Astrocyte (in vitro differentiated cells and primary cell): Measurements from ENCODE around the gene BUB1. TPM values are rescaled to one million over a fixed set of nuclear protein-coding genes. Genes with fewer than 3 reads are reported as not detected.

ENCODE experiments used
- DNase-seq: peaks from one replicate; pipeline ENCODE4 v3.0.0-alpha.2; 2010; ENCODE audit warnings: low read depth
- FAIRE-seq: peaks from 2 replicates; lab custom pipeline; 2011; peaks lifted over from hg19 to GRCh38; lab: Jason Lieb, UNC
- H2AFZ ChIP-seq: 2 replicates; pipeline ENCODE4 v1.6.0; 2012; ENCODE audit warnings: low read depth, low read length, inconsistent platforms
- H3K27ac ChIP-seq: 2 replicates; pipeline ENCODE4 v1.5.1; 2011; ENCODE audit warnings: low read depth, low read length, inconsistent platforms
- H3K27me3 ChIP-seq: 2 replicates; pipeline ENCODE4 v1.6.0; 2011; ENCODE audit warnings: low read length, inconsistent platforms; ENCODE audit not compliant: insufficient read depth
- H3K36me3 ChIP-seq: 2 replicates; pipeline ENCODE4 v1.5.1; 2011; ENCODE audit warnings: low read length, inconsistent platforms; ENCODE audit not compliant: insufficient read depth
- H3K4me1 ChIP-seq: 2 replicates; pipeline ENCODE4 v1.5.1; 2011; ENCODE audit warnings: low read length, inconsistent platforms; ENCODE audit not compliant: insufficient read depth
- H3K4me2 ChIP-seq: 2 replicates; pipeline ENCODE4 v1.6.0; 2012; ENCODE audit warnings: low read length, inconsistent platforms
- H3K4me3 ChIP-seq: 2 replicates; pipeline ENCODE4 v1.5.1; 2011; ENCODE audit warnings: low read depth, mild to moderate bottlenecking, low read length, inconsistent platforms; ENCODE audit not compliant: insufficient read depth
- H3K79me2 ChIP-seq: 2 replicates; pipeline ENCODE4 v1.6.0; 2012; ENCODE audit warnings: mild to moderate bottlenecking, low read length, inconsistent platforms; ENCODE audit not compliant: insufficient read depth
- H3K9ac ChIP-seq: 2 replicates; pipeline ENCODE4 v1.6.0; 2012; ENCODE audit warnings: mild to moderate bottlenecking, low read length, inconsistent platforms
- H3K9me3 ChIP-seq: 2 replicates; pipeline ENCODE4 v1.5.1; 2012; ENCODE audit warnings: low read depth, mild to moderate bottlenecking, low read length, inconsistent platforms; ENCODE audit not compliant: insufficient read depth
- H4K20me1 ChIP-seq: 2 replicates; pipeline ENCODE4 v1.6.0; 2012; ENCODE audit warnings: low read length, inconsistent platforms; ENCODE audit not compliant: insufficient read depth
- H3K27ac Mint-ChIP-seq: one replicate; pipeline ENCODE4 v1.8.0; 2021; ENCODE audit warnings: mild to moderate bottlenecking, mixed read lengths; ENCODE audit not compliant: unreplicated experiment
- H3K27me3 Mint-ChIP-seq: one replicate; pipeline ENCODE4 v1.8.0; 2021; ENCODE audit warnings: low read depth, mixed read lengths; ENCODE audit not compliant: unreplicated experiment
- H3K36me3 Mint-ChIP-seq: one replicate; pipeline ENCODE4 v1.8.0; 2021; ENCODE audit warnings: low read depth, mixed read lengths; ENCODE audit not compliant: unreplicated experiment
- H3K4me1 Mint-ChIP-seq: one replicate; pipeline ENCODE4 v1.8.0; 2021; ENCODE audit warnings: low read depth, mixed read lengths; ENCODE audit not compliant: unreplicated experiment
- H3K4me3 Mint-ChIP-seq: one replicate; pipeline ENCODE4 v1.8.0; 2021; ENCODE audit warnings: mild to moderate bottlenecking, moderate library complexity, mixed read lengths; ENCODE audit not compliant: unreplicated experiment
- H3K9me3 Mint-ChIP-seq: one replicate; pipeline ENCODE4 v1.8.0; 2021; ENCODE audit warnings: mild to moderate bottlenecking, mixed read lengths; ENCODE audit not compliant: unreplicated experiment
- EZH2 ChIP-seq: IDR thresholded peaks from 2 replicates; pipeline ENCODE4 v1.6.1; 2012; ENCODE audit warnings: mild to moderate bottlenecking, low read length, inconsistent platforms; ENCODE audit not compliant: insufficient read depth
- total RNA-seq: library from RNA; stranded (reverse); gene quantifications from 2 replicates; pipeline ENCODE4 v1.2.1, GENCODE V29; 2021
- TF ChIP-seq, protein P1 (sequence below): IDR thresholded peaks from 2 replicates; pipeline ENCODE4 v1.5.1; 2011; ENCODE audit warnings: low read depth, mild to moderate bottlenecking, inconsistent platforms, low read length, moderate library complexity; ENCODE audit not compliant: insufficient read depth

Gene BUB1
- total RNA-seq, 1 donor from 2014 or later = 8.0 TPM

DNA sequence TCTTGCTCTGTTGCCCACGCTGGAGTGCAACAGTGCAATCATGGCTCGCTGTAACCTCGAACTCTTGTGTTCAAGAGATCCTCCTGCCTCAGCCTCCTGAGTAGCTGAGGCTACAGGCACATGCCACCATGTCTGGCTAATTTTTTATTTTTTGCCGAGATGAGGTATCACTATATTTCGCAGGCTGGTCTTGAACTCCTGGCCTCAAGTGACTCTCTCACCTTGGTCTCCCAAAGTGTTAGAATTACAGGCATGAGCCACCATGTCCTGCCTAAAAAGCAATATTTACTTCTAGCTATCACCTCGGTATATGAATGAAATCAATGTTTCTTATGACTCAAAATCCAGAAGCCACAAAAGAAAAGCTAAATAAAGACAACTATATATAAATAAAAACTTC, 2.2 kb downstream of the BUB1 start:
- Histone ChIP-seq H3K79me2 (peaks cover 44% of the 10 kb centered on the region), H3K9ac (no peak overlapping the region), H3K4me3 (no peak overlapping the region), H3K27ac (no peak overlapping the region), H3K27me3 (no peaks in the 10 kb centered on the region), H2AFZ (no peak overlapping the region), H3K36me3 (no peaks in the 10 kb centered on the region), H3K4me1 (peaks cover 17% of the 10 kb centered on the region), H4K20me1 (no peaks in the 10 kb centered on the region), H3K4me2 (no peak overlapping the region), H3K9me3 (no peaks in the 10 kb centered on the region)
- no peak for TF ChIP-seq EZH2
- TF ChIP-seq, protein P1, sequence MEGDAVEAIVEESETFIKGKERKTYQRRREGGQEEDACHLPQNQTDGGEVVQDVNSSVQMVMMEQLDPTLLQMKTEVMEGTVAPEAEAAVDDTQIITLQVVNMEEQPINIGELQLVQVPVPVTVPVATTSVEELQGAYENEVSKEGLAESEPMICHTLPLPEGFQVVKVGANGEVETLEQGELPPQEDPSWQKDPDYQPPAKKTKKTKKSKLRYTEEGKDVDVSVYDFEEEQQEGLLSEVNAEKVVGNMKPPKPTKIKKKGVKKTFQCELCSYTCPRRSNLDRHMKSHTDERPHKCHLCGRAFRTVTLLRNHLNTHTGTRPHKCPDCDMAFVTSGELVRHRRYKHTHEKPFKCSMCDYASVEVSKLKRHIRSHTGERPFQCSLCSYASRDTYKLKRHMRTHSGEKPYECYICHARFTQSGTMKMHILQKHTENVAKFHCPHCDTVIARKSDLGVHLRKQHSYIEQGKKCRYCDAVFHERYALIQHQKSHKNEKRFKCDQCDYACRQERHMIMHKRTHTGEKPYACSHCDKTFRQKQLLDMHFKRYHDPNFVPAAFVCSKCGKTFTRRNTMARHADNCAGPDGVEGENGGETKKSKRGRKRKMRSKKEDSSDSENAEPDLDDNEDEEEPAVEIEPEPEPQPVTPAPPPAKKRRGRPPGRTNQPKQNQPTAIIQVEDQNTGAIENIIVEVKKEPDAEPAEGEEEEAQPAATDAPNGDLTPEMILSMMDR = no peak
- no peak overlapping the region for H3K4me3 Mint-ChIP-seq
- no peaks in the 10 kb centered on the region for H3K27me3 Mint-ChIP-seq
- no peaks in the 10 kb centered on the region for H3K36me3 Mint-ChIP-seq
- peaks cover 14% of the 10 kb centered on the region for H3K4me1 Mint-ChIP-seq
- no peak for DNase-seq
- no peak for FAIRE-seq
- H3K9me3 Mint-ChIP-seq = no peaks in the 10 kb centered on the region
- peak overlapping the region; percentile 2 for H3K27ac Mint-ChIP-seq

DNA sequence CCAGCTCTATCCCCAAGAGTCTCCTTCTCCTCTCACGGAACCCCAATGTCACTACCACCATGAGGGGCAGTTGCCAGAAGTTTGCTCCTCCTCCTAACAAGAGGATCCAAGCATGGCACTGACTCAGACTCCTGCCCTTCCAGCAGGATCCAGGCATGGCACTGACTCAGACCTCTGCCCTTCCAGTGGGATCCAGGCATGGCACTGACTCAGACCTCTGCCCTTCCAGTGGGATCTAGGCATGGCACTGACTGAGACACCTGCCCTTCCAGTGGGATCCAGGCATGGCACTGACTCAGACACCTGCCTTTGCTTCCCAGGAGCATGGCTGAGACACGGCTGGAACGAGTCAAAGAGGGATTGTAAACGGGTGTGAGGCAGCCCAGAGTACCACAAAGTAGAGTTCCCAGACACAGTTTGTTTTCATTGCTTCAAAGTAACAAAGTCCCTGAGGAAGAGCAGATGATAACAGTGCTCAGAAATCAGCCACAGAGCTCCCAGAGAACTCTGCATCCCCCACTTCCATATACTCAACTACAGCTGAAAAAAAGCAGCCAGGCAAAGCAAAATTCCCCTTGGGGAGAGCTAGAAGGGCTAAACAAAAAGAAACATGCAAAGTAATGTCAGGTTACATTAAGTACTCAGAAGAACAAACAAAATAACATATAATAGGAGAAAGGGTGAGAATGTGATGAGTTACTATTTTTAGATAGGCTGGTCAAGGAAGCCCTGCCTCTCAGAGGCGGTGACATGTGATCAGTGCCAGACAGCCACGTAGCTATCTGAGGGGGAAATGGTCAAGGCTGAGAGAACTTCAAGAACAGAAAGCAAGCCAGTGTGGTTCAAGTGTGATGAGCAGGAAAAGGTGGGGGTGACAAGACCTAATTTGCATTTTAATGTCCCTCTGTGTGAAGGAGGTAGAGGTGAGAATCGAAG, 3.0 kb downstream of the BUB1 start:
- peak overlapping the region; percentile 16 for H3K9ac ChIP-seq
- Mint-ChIP-seq H3K9me3 (no peaks in the 10 kb centered on the region), H3K27me3 (no peaks in the 10 kb centered on the region), H3K4me1 (peaks cover 14% of the 10 kb centered on the region), H3K36me3 (no peaks in the 10 kb centered on the region), H3K4me3 (no peak overlapping the region), H3K27ac (peak overlapping the region; percentile 88)
- peaks cover 17% of the 10 kb centered on the region for H3K4me1 ChIP-seq
- no peak for FAIRE-seq
- H3K9me3 ChIP-seq = no peaks in the 10 kb centered on the region
- TF ChIP-seq EZH2 = no peak
- TF ChIP-seq, protein P1 = no peak
- peak overlapping the region; percentile 51 for H3K4me2 ChIP-seq
- peak; percentile 39 for DNase-seq
- no peaks in the 10 kb centered on the region for H4K20me1 ChIP-seq
- no peaks in the 10 kb centered on the region for H3K36me3 ChIP-seq
- peak overlapping the region; percentile 7 for H2AFZ ChIP-seq
- peak overlapping the region; percentile 35 for H3K27ac ChIP-seq
- H3K79me2 ChIP-seq = peaks cover 44% of the 10 kb centered on the region
- H3K27me3 ChIP-seq = no peaks in the 10 kb centered on the region
- no peak overlapping the region for H3K4me3 ChIP-seq

DNA sequence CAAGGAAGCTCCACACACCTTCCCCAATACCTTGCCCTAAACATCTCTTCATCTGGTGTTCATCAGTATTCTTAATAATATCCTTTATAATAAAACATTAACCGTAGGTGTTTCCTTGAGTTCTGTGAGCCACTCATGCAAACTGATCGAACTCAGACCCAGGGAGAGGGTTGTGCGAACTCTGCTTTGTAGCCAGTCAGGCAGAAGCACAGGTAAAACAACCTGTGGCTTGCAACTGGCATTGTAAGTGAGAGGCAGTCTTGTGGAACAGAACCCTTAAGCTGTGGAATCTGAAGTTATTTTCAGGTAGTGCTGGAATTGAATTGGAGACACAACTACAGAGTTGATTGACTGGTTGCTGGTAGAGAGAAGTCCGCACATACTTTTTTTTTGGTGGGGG, 4.7 kb downstream of the BUB1 start:
- Histone ChIP-seq H3K4me2 (no peak overlapping the region), H4K20me1 (no peaks in the 10 kb centered on the region), H3K9me3 (no peaks in the 10 kb centered on the region), H2AFZ (no peak overlapping the region), H3K9ac (no peak overlapping the region), H3K4me3 (no peak overlapping the region), H3K27me3 (no peaks in the 10 kb centered on the region), H3K27ac (no peak overlapping the region), H3K79me2 (peaks cover 44% of the 10 kb centered on the region), H3K4me1 (peaks cover 10% of the 10 kb centered on the region), H3K36me3 (peaks cover 6% of the 10 kb centered on the region)
- Mint-ChIP-seq H3K4me3 (no peak overlapping the region), H3K4me1 (peaks cover 11% of the 10 kb centered on the region), H3K36me3 (no peaks in the 10 kb centered on the region), H3K27ac (no peak overlapping the region), H3K9me3 (no peaks in the 10 kb centered on the region), H3K27me3 (no peaks in the 10 kb centered on the region)
- no peak for DNase-seq
- no peak for FAIRE-seq
- TF ChIP-seq, protein P1 = no peak
- TF ChIP-seq EZH2 = no peak
